HG02798 (cell line): Measurements from ENCODE around the gene MYCBPAP.
"Not testable (repeated sequence)": the region's sequence is repeated elsewhere in the genome, so short reads cannot be mapped to it uniquely, and the experiment has no call there.

ENCODE experiments used
- ATAC-seq: cut with Tn5 transposase; IDR thresholded peaks from one replicate; pipeline ENCODE4 v1.9.1; 2021; ENCODE audit warnings: mild to moderate bottlenecking; ENCODE audit not compliant: unreplicated experiment, poor library complexity

MYCBPAP gene

DNA sequence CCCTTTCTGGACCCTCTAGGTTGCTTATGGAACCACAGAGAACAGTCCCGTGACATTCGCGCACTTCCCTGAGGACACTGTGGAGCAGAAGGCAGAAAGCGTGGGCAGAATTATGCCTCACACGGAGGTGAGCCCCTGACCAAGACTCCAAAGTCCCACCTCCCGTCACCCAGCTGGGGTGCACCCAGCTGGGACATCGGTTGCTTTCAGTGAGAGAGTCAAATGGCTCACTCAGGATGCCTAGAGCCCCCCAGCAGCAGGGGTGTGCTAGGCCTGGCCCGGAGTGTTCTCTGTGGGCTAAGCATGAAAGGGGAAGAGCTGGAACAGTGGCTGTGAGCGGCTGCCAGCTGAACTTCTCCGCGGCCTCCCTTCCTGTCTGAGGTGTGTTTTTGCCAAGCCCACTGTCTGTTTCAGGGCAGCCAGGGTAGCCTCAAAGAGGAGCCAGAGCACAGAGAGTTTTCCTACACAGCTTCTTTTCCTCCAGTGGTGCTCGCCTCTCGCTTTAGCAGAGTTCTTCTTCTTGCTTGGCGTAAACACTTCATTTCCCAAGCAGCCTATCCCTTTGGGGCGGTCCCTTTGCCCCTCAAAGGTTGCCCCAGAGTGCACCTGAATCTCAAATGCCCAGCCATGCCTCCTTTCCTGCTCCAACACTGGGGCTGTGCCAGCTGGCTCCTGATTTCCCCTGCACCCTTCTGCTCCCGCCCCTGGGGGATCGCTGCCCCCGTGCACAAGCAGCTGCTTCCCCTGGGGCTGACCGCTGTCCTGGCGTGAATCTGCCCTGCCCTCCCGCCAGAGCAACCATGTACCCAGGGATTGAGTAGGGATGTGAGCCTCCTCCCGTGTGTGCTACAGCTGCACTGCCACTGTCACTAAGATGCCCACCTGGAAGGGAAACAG is 37.0 kb upstream of the MYCBPAP start:
- no peak for ATAC-seq

- no peak for ATAC-seq
Measured at GRCh38 chr17:50472286-50472685, 36.0 kb upstream of the MYCBPAP start.

DNA sequence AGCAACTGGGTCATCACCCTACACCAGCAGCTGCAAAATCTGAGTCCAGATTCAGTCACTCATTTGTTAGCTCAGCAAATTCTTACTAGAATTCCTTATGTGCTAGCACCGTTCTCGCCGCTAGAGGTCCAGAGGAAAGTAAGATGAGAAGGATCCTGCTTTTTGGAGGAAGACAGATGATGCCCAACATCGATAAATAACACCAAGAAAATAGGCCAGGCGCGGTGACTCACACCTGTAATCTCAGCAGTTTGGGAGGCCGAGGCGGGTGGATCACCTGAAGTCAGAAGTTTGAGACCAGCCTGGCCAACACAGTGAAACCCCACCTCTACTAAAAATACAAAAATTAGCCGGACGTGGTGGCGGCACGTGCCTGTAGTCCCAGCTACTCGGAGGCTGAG is 35.5 kb upstream of the MYCBPAP start:
- not testable (repeated sequence) for ATAC-seq

- no peak for ATAC-seq
Measured at GRCh38 chr17:50473901-50474300, 34.3 kb upstream of the MYCBPAP start.

GRCh38 chr17:50474523-50474922 is 33.7 kb upstream of the MYCBPAP start:
- no peak for ATAC-seq

GRCh38 chr17:50475362-50475761 is 32.9 kb upstream of the MYCBPAP start:
- no peak for ATAC-seq

DNA sequence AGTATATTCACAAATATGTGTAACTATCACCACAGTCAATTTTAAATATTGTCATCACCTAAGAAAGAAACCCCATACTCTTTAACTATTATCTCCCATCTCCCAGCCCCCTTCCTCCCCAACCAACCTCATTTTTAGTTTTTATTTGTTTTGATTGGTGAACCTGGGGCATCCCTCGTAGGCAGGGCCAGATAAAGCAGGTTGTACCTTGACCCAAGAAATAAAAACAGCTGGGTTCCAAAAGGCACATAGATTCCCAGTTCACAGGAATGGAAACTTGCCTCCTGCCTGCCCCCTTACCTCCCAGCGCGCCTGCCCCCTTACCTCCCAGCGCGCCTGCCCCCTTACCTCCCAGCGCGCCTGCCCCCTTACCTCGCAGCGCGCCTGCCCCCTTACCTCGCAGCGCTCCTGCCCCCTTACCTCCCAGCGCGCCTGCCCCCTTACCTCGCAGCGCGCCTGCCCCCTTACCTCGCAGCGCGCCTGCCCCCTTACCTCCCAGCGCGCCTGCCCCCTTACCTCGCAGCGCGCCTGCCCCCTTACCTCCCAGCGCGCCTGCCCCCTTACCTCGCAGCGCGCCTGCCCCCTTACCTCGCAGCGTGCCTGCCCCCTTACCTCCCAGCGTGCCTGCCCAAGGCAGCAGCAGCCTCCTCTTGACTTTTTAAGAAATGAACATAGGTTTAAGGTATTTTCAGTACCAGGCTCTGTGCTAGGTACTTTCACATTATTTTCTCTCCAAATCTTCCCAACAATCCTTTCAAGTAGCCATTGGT is 32.3 kb upstream of the MYCBPAP start:
- ATAC-seq, result not testable (repeated sequence)

GRCh38 chr17:50476545-50477315 is 31.5 kb upstream of the MYCBPAP start:
- no peak for ATAC-seq

- ATAC-seq, result no peak
Measured at GRCh38 chr17:50477976-50478375, 30.3 kb upstream of the MYCBPAP start.

DNA sequence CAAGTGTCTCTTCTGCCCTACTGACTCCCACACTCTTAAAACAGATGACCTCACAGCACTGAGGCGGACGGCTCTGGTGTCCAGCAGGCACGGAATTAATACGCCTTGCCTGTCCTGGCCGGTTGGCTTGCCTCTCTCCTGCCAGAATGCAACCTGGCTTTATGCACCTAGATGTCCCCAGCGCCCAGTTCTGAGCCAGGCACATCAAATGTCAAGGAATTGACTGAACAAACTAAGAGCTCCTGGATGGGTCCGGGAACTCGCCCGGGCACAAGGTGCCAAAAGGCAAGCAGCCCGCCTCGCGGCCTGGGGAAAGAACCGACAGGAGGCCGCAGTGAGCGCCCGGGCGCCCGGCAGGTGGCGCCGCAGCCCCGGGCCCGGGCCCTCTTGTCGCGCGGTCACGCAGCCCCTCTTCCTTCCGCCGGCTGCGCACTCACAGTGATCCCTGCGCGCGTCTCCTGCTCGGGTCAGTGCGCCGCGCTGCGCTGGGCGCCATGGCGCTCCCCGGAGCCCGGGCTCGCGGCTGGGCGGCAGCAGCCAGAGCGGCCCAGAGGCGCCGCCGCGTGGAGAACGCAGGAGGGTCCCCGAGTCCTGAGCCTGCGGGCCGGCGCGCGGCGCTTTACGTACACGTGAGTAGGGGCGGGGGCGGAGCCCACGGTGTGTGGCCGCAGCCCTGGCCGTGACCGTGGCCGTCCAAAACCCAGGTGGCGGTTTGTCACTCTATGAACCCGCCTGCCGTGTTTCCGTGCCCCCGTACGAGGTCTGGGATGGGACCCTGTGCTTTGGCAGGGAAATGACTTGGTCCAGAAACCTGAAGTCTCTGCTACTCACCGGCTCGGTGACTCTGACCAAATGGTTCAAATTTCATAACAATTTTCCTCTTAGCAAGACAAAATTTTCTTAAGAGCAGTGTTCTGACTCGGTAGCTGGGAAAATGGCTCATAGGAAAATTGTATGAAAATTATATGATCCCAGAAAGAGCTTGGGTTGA is 29.6 kb upstream of the MYCBPAP start, which contains the start of gene RSAD1:
RSAD1 (plus strand) TSS at position 470 of the 991 bp plus-strand sequence; CDS start at position 495, 25 bp downstream.
- peak; percentile 89 for ATAC-seq

GRCh38 chr17:50479522-50480141 is 28.6 kb upstream of the MYCBPAP start:
- peak; percentile 29 for ATAC-seq

GRCh38 chr17:50480142-50480764 is 28.0 kb upstream of the MYCBPAP start:
- ATAC-seq, result no peak

GRCh38 chr17:50480854-50481490 is 27.3 kb upstream of the MYCBPAP start:
- no peak for ATAC-seq

DNA sequence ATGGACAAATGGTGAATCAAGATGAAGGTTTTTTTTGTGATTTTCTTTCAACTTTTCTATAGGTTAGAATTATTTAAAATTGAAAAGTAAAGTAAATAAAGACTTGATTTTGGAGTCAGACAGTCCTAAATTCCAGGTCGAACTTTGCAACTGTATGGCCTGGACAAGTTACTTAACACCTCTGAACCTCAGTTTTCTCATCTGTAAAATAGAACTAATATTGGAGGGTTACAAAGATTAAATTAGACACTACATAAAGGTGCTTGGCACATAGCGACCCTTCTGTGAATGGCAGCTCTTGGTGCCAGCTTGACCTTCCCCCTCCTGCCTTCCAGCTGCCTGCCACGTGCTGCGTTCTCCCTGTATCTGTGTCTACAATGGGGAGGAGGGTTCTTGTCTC is 26.6 kb upstream of the MYCBPAP start:
- ATAC-seq, result no peak

- no peak for ATAC-seq
Measured at GRCh38 chr17:50482110-50482509, 26.1 kb upstream of the MYCBPAP start.

DNA sequence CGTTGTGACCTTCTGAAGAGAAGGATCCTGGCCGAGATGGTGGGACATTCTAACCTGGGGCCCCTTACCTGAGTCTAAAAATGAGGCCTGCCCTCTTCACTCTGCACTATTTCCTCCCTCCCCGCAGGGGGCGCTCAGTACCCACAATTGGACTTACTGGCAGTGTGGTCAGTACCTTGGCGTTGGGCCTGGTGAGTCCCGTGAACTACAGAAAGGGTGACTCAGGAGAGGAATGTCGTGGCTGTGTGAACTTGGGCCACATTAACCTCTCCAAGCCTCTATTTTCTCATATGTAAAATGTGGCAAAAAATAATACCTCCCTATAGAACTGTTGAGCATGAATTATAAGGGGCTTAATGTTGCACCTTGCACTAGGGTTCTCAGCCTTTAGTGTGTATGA is 25.7 kb upstream of the MYCBPAP start:
- peak; percentile 36 for ATAC-seq

DNA sequence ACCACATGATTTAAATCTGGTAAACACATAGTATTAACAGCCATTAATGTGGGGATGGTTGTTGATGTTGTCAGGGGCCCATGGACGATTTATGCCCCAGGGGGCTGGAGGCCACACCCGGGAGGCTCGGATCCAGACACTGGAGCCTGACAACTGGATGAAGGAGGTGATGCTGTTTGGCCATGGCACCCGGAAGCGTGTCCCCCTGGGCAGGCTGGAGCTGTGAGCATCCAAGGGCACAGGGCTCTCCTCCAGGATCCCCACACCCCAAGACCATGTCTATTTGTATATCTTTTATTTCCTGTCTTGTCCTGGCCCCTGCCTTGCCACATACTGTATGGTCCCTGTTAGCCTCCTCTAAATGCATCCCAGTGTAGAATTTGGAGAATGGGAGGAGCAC is 25.0 kb upstream of the MYCBPAP start:
- ATAC-seq, result no peak
